ENCODE results near the gene NAA40. TPM values are rescaled to one million over a fixed set of nuclear protein-coding genes. Genes with fewer than 3 reads are reported as not detected.

NAA40 gene
- total and polyA plus RNA-seq, 2 experiments from 2014 or later: 10.1 to 24.6 TPM

GRCh38 chr11:63897459-63898146 lies 41.2 kb upstream of the NAA40 start:
- Mint-ChIP-seq H3K27ac (no peak overlapping the region), H3K27me3 (ENCODE audit: insufficient read depth, low read depth, poor library complexity) (peaks cover 5% of the 10 kb centered on the region), H3K36me3 (ENCODE audit: low read depth) (peaks cover 61% of the 10 kb centered on the region), H3K9me3 (no peaks in the 10 kb centered on the region), H3K4me1 (no peaks in the 10 kb centered on the region; the same call in 2 of the 3 replicates), H3K4me3 (no peak overlapping the region)
- Histone ChIP-seq H3K4me3 (no peak overlapping the region), H2AFZ (no peak overlapping the region), H3K79me2 (replicated peaks; ENCODE audit: insufficient read depth) (peaks cover 21% of the 10 kb centered on the region), H3K9me2 (ENCODE audit: insufficient read depth) (no peaks in the 10 kb centered on the region), H3K27ac (ENCODE audit: low read depth) (no peak overlapping the region), H4K20me1 (replicated peaks; ENCODE audit: insufficient read depth) (peaks cover 12% of the 10 kb centered on the region), H3K36me3 (ENCODE audit: insufficient read depth) (peaks cover 17% of the 10 kb centered on the region; the same call in 1 of the 2 replicates), H3F3A (replicated peaks; ENCODE audit: low read depth) (peaks cover 27% of the 10 kb centered on the region; the same call in 1 of the 2 replicates), H3K4me1 (ENCODE audit: insufficient read depth) (no peaks in the 10 kb centered on the region), H3K4me2 (no peak overlapping the region), H3K27me3 (ENCODE audit: insufficient read depth) (no peaks in the 10 kb centered on the region)
- no peak for ATAC-seq
- DNase-seq (ENCODE audit: low spot score): no peak
- TF ChIP-seq ZNF462 (CRISPR knock-in tag; IDR thresholded peaks at IDR 0.05): no peak
- TF ChIP-seq REST (IDR thresholded peaks at IDR 0.05; ENCODE audit: unreplicated experiment): no peak
- no peak for TF ChIP-seq STAT1 (IDR thresholded peaks at IDR 0.05; ENCODE audit: unreplicated experiment)
- no peak for TF ChIP-seq NANOG (IDR thresholded peaks at IDR 0.05; ENCODE audit: borderline replicate concordance)

Data from GM23338 (cell line).